Measurements from ENCODE around the gene ANO7.

Gene ANO7

GRCh38 chr2:241203218-241204009 lies 14.9 kb downstream of the ANO7 start:
- Histone ChIP-seq H3K27me3 (ENCODE audit: low read depth, low read length) (no peaks in the 10 kb centered on the region), H3K4me2 (ENCODE audit: low read length) (no peak overlapping the region), H3K9ac (ENCODE audit: low read length) (no peak overlapping the region), H3K4me3 (ENCODE audit: low read length) (no peak overlapping the region), H4K20me1 (ENCODE audit: insufficient read depth, low read length) (no peaks in the 10 kb centered on the region), H3K9me3 (ENCODE audit: insufficient read depth, low read length) (no peaks in the 10 kb centered on the region), H3K4me1 (ENCODE audit: low read length) (no peaks in the 10 kb centered on the region), H3K27ac (ENCODE audit: low read length) (no peak overlapping the region), H3K36me3 (replicated peaks; ENCODE audit: low read depth, low read length) (no peaks in the 10 kb centered on the region), H2AFZ (ENCODE audit: low read depth, low read length) (no peak overlapping the region), H3K79me2 (ENCODE audit: low read length) (no peaks in the 10 kb centered on the region)
- no peak for TF ChIP-seq EZH2phosphoT487 (IDR thresholded peaks at IDR 0.05; ENCODE audit: low read depth)
- TF ChIP-seq, protein P1, sequence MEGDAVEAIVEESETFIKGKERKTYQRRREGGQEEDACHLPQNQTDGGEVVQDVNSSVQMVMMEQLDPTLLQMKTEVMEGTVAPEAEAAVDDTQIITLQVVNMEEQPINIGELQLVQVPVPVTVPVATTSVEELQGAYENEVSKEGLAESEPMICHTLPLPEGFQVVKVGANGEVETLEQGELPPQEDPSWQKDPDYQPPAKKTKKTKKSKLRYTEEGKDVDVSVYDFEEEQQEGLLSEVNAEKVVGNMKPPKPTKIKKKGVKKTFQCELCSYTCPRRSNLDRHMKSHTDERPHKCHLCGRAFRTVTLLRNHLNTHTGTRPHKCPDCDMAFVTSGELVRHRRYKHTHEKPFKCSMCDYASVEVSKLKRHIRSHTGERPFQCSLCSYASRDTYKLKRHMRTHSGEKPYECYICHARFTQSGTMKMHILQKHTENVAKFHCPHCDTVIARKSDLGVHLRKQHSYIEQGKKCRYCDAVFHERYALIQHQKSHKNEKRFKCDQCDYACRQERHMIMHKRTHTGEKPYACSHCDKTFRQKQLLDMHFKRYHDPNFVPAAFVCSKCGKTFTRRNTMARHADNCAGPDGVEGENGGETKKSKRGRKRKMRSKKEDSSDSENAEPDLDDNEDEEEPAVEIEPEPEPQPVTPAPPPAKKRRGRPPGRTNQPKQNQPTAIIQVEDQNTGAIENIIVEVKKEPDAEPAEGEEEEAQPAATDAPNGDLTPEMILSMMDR (IDR thresholded peaks at IDR 0.05; ENCODE audit: low read depth, low read length), result no peak

GRCh38 chr2:241204010-241204384 lies 15.5 kb downstream of the ANO7 start:
- Histone ChIP-seq H3K9ac (ENCODE audit: low read length) (no peak overlapping the region), H3K4me3 (ENCODE audit: low read length) (no peak overlapping the region), H3K4me1 (ENCODE audit: low read length) (no peaks in the 10 kb centered on the region), H3K9me3 (ENCODE audit: insufficient read depth, low read length) (no peaks in the 10 kb centered on the region), H3K27ac (ENCODE audit: low read length) (no peak overlapping the region), H3K36me3 (replicated peaks; ENCODE audit: low read depth, low read length) (no peaks in the 10 kb centered on the region), H3K4me2 (ENCODE audit: low read length) (no peak overlapping the region), H3K27me3 (ENCODE audit: low read depth, low read length) (no peaks in the 10 kb centered on the region), H2AFZ (ENCODE audit: low read depth, low read length) (no peak overlapping the region), H3K79me2 (ENCODE audit: low read length) (no peaks in the 10 kb centered on the region), H4K20me1 (ENCODE audit: insufficient read depth, low read length) (no peaks in the 10 kb centered on the region)
- no peak for TF ChIP-seq EZH2phosphoT487 (IDR thresholded peaks at IDR 0.05; ENCODE audit: low read depth)
- TF ChIP-seq, protein P1 (IDR thresholded peaks at IDR 0.05; ENCODE audit: low read depth, low read length), result no peak

GRCh38 chr2:241204490-241204889 lies 16.0 kb downstream of the ANO7 start:
- H3K9me3 ChIP-seq (ENCODE audit: insufficient read depth, low read length), result no peaks in the 10 kb centered on the region
- no peak overlapping the region for H3K4me2 ChIP-seq (ENCODE audit: low read length)
- H3K9ac ChIP-seq (ENCODE audit: low read length), result no peak overlapping the region
- TF ChIP-seq EZH2phosphoT487 (IDR thresholded peaks at IDR 0.05; ENCODE audit: low read depth), result no peak
- TF ChIP-seq, protein P1 (IDR thresholded peaks at IDR 0.05; ENCODE audit: low read depth, low read length), result no peak
- no peaks in the 10 kb centered on the region for H3K79me2 ChIP-seq (ENCODE audit: low read length)
- H3K4me3 ChIP-seq (ENCODE audit: low read length), result no peak overlapping the region
- H4K20me1 ChIP-seq (ENCODE audit: insufficient read depth, low read length), result no peaks in the 10 kb centered on the region
- no peaks in the 10 kb centered on the region for H3K4me1 ChIP-seq (ENCODE audit: low read length)
- no peaks in the 10 kb centered on the region for H3K36me3 ChIP-seq (replicated peaks; ENCODE audit: low read depth, low read length)
- no peak overlapping the region for H2AFZ ChIP-seq (ENCODE audit: low read depth, low read length)
- no peaks in the 10 kb centered on the region for H3K27me3 ChIP-seq (ENCODE audit: low read depth, low read length)
- no peak overlapping the region for H3K27ac ChIP-seq (ENCODE audit: low read length)

- H2AFZ ChIP-seq (ENCODE audit: low read depth, low read length), result no peak overlapping the region
- no peak for TF ChIP-seq EZH2phosphoT487 (IDR thresholded peaks at IDR 0.05; ENCODE audit: low read depth)
- TF ChIP-seq, protein P1 (IDR thresholded peaks at IDR 0.05; ENCODE audit: low read depth, low read length), result no peak
- no peaks in the 10 kb centered on the region for H4K20me1 ChIP-seq (ENCODE audit: insufficient read depth, low read length)
- H3K4me1 ChIP-seq (ENCODE audit: low read length), result no peaks in the 10 kb centered on the region
- no peaks in the 10 kb centered on the region for H3K9me3 ChIP-seq (ENCODE audit: insufficient read depth, low read length)
- no peaks in the 10 kb centered on the region for H3K27me3 ChIP-seq (ENCODE audit: low read depth, low read length)
- no peaks in the 10 kb centered on the region for H3K79me2 ChIP-seq (ENCODE audit: low read length)
- H3K27ac ChIP-seq (ENCODE audit: low read length), result no peak overlapping the region
- H3K4me3 ChIP-seq (ENCODE audit: low read length), result no peak overlapping the region
- H3K4me2 ChIP-seq (ENCODE audit: low read length), result no peak overlapping the region
- no peaks in the 10 kb centered on the region for H3K36me3 ChIP-seq (replicated peaks; ENCODE audit: low read depth, low read length)
- no peak overlapping the region for H3K9ac ChIP-seq (ENCODE audit: low read length)
Measured at GRCh38 chr2:241205086-241205485, 16.6 kb downstream of the ANO7 start.

Data from OCI-LY3 (cell line).